Right atrium auricular region (tissue), 2 donors: ENCODE data around the gene MRPL19. TPM values are rescaled to one million over a fixed set of nuclear protein-coding genes. Genes with fewer than 3 reads are reported as not detected.

Experiments
- DNase-seq: peaks from one replicate; pipeline ENCODE4 v3.0.0-alpha.2; 2019; ENCODE audit warnings: low spot score
- H3K27ac ChIP-seq, 2 donors: fragments of 200-600 bp; sonication (generic); 1 replicate in 1 of 2; 2 replicates in 1 of 2; pipeline ENCODE4 v1.5.1; 2016 to 2019
- H3K27me3 ChIP-seq, 2 donors: fragments of 200-600 bp; sonication (generic); one replicate each; pipeline versions ENCODE4 v1.5.1 to v1.6.0; 2017 to 2019
- H3K36me3 ChIP-seq: fragments of 200-600 bp; sonication (generic); one replicate; pipeline ENCODE4 v1.5.1; 2016
- H3K4me1 ChIP-seq, 2 donors: fragments of 200-600 bp; sonication (generic); one replicate each; pipeline versions ENCODE4 v1.5.1 to v1.6.0; 2017 to 2019
- H3K4me3 ChIP-seq, 2 donors: fragments of 200-600 bp; sonication (generic); 1 replicate in 1 of 2; 2 replicates in 1 of 2; pipeline ENCODE4 v1.5.1; 2017 to 2019; ENCODE audit warnings: mild to moderate bottlenecking in 1 of 2, moderate library complexity in 1 of 2
- H3K9me3 ChIP-seq, 2 donors: fragments of 200-600 bp; sonication (generic); one replicate each; pipeline ENCODE4 v1.5.1; 2019
- total RNA-seq, 2 donors: library from RNA; depleted of rRNA; stranded (reverse); fragments of >200 nt; gene quantifications; one replicate each; pipeline ENCODE4 v1.1.0, GENCODE V29; 2016
- TF ChIP-seq, protein P1 (sequence below), 2 donors: fragments of 200-600 bp; sonication (generic); IDR thresholded peaks; one replicate each; pipeline ENCODE4 v1.5.1; 2019; ENCODE audit warnings: antibody characterized with exemption in 2 of 2

MRPL19 gene
- total RNA-seq, 2 donors from 2014 or later = 17.3 to 51.8 TPM

DNA sequence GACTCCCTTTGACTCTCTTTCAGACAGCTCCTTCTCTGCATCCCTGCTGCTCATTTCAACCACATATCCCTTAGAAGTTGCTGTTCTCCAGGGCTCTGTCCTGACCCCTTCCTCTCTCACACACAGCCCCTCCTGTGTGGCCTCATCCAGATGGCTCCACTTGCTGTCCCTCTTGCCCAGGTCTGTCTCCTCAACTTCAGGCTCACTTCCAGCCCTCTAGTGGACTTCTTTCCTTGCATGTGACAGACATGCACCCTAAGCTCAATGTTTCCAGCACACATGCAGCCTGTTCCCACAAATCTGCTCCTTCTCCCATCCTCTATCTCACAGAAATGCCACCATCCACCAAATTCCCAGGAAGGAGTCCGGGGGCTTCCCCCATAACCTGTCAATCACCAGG, 9.0 kb upstream of the MRPL19 start:
- no peak overlapping the region for H3K4me3 ChIP-seq
- no peaks in the 10 kb centered on the region for H3K27me3 ChIP-seq
- no peaks in the 10 kb centered on the region for H3K9me3 ChIP-seq
- no peak overlapping the region for H3K27ac ChIP-seq
- no peaks in the 10 kb centered on the region for H3K36me3 ChIP-seq
- no peak for DNase-seq
- peaks cover 0 to 8% of the 10 kb centered on the region in 2 donors for H3K4me1 ChIP-seq
- TF ChIP-seq, protein P1, sequence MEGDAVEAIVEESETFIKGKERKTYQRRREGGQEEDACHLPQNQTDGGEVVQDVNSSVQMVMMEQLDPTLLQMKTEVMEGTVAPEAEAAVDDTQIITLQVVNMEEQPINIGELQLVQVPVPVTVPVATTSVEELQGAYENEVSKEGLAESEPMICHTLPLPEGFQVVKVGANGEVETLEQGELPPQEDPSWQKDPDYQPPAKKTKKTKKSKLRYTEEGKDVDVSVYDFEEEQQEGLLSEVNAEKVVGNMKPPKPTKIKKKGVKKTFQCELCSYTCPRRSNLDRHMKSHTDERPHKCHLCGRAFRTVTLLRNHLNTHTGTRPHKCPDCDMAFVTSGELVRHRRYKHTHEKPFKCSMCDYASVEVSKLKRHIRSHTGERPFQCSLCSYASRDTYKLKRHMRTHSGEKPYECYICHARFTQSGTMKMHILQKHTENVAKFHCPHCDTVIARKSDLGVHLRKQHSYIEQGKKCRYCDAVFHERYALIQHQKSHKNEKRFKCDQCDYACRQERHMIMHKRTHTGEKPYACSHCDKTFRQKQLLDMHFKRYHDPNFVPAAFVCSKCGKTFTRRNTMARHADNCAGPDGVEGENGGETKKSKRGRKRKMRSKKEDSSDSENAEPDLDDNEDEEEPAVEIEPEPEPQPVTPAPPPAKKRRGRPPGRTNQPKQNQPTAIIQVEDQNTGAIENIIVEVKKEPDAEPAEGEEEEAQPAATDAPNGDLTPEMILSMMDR (IDR thresholded peaks at IDR 0.05) = no peak

DNA sequence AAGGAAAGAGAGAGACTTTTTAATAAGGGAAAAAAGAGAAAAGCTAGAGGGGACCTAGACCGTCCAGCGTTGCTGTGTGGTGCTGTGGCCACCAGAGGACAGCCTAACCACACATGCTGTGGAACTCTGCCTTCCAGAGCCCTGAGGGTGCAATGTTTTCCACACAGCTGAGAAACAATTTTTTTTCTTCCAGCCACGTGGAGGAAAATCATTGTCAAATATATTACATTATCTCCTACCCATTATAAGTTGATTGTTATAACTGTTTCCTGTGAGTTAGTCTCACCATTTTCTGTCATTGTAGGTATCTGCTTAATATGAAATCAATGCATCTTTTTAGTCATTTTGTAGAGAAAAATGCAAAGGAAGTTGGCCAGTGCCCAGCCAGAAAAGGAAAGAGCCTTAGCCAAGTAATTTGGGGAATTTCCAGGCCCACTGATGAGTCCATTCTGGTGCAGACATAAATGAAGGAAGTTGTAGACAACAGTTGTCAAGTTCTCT, 5.9 kb upstream of the MRPL19 start:
- no peaks in the 10 kb centered on the region for H3K36me3 ChIP-seq
- peak overlapping the region; percentile 2 to 9 for H3K27ac ChIP-seq
- no peaks in the 10 kb centered on the region for H3K27me3 ChIP-seq
- no peak overlapping the region for H3K4me3 ChIP-seq
- peaks cover 0 to 4% of the 10 kb centered on the region in 2 donors for H3K4me1 ChIP-seq
- DNase-seq = no peak
- TF ChIP-seq, protein P1 (IDR thresholded peaks at IDR 0.05) = peak; percentile 98 to 99
- H3K9me3 ChIP-seq = no peaks in the 10 kb centered on the region

DNA sequence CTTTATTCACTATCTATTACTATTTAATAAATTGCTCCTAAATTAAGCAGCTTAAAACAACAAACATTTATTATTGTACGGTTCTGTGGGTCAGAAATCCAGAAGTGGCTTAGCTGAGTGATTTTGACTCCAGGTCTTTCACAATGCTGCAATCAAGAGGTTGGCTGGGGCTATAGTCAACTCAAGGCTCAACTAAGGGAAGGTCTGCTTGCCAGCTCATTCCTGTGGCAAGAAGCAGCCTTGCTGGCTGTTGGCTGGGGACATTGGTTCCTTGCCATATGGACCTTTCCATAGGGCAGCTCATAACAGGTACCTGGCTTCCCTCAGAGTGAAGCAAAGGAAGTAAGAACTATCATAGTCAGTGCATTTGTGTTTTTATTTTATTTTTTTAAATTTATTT, 5.0 kb upstream of the MRPL19 start:
- Histone ChIP-seq H3K4me1 (peaks cover 0 to 4% of the 10 kb centered on the region in 2 donors), H3K9me3 (no peaks in the 10 kb centered on the region), H3K27ac (no peak overlapping the region), H3K27me3 (no peaks in the 10 kb centered on the region), H3K36me3 (no peaks in the 10 kb centered on the region), H3K4me3 (no peak overlapping the region)
- TF ChIP-seq, protein P1 (IDR thresholded peaks at IDR 0.05) = no peak
- no peak for DNase-seq

DNA sequence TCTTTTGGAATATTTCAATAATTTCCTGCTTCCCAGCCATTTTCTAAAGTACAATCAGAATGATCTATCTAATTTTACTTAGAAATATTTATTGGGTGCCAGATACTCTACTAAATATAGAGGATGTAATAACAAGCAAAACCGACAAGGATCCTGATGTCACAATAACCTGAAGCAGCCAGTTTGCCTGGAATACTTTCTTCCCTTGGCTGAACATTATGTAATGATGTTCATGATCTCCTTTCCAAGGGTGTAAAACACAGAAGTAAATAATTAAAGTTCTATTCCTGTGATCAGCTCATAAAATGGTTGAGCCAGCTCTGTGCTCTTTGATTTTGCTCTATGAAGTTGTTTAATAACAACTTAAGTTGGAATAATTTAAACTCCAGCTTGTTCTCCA, 2.6 kb upstream of the MRPL19 start:
- no peaks in the 10 kb centered on the region for H3K9me3 ChIP-seq
- DNase-seq = no peak
- H3K27me3 ChIP-seq = no peaks in the 10 kb centered on the region
- H3K27ac ChIP-seq = no peak overlapping the region
- TF ChIP-seq, protein P1 (IDR thresholded peaks at IDR 0.05) = no peak
- H3K4me1 ChIP-seq = peaks cover 0 to 18% of the 10 kb centered on the region in 2 donors
- H3K4me3 ChIP-seq = no peak overlapping the region
- H3K36me3 ChIP-seq = no peaks in the 10 kb centered on the region

DNA sequence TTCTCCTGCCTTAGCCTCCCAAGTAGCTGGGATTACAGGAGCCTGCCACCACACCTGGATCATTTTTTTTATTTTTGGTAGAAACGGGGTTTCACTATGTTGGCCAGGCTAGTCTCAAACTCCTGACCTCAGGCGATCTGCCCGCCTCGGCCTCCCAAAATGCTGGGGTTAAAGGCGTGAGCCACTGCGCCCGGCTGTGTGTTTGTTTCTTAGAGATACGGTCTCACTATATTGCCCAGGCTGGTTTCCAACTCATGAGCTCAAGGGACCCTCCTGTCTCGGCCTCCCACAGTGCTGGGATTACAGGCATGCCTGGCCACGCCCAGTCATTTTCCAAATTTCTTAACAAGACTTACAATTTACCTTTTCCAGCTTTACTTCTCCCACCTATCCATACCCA, 940 bp upstream of the MRPL19 start:
- H3K9me3 ChIP-seq = no peaks in the 10 kb centered on the region
- no peaks in the 10 kb centered on the region for H3K36me3 ChIP-seq
- H3K27ac ChIP-seq = no peak overlapping the region
- no peak for DNase-seq
- H3K27me3 ChIP-seq = no peaks in the 10 kb centered on the region
- H3K4me1 ChIP-seq = peaks cover 0 to 19% of the 10 kb centered on the region in 2 donors
- H3K4me3 ChIP-seq = no peak overlapping the region
- TF ChIP-seq, protein P1 (IDR thresholded peaks at IDR 0.05) = no peak

DNA sequence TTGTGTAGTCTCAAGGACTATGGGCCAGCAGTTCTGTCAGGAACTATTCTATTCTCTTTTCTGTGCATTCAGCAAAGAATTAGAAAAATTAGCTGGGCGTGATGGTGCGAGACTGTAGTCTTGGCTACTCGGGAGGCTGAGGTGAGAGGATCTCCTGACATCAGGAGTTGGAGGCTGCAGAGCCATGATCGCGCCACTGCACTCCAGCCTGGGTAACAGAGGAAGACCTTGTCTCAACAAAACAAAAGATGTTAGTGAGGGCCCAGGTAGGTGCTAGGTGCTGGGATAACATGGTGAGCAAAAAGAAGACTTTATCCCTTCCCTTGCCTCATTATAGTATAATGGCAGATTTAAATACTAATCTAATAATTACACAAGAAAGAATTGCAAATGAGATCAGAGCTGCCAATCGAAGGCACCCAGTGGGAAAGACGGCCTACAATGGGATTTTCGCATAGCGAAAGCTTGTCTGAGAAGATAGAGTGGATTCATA, 447 bp upstream of the MRPL19 start:
- Histone ChIP-seq H3K27ac (peak overlapping the region; percentile 73 to 83), H3K36me3 (peaks cover 3% of the 10 kb centered on the region), H3K9me3 (no peaks in the 10 kb centered on the region), H3K4me1 (peaks cover 0 to 15% of the 10 kb centered on the region in 2 donors), H3K4me3 (peak overlapping the region; percentile 91 to 100), H3K27me3 (no peaks in the 10 kb centered on the region)
- TF ChIP-seq, protein P1 (IDR thresholded peaks at IDR 0.05) = no peak
- DNase-seq = no peak
